Activated T-cell treated with anti-CD3 and anti-CD28 coated beads, Interleukin-2, amount 50 U/mL, for 24 hours (primary cell): ENCODE results near the gene SRL.
A peak's percentile ranks its signal among the peaks of the same experiment; 100 is the strongest.

Source experiments
- DNase-seq: peaks from one replicate; pipeline ENCODE4 v3.0.0-alpha.2; 2020
- H3K27ac Mint-ChIP-seq: 2 replicates; pipeline ENCODE4 v1.8.0; 2020; ENCODE audit warnings: mild to moderate bottlenecking, mixed read lengths
- H3K27me3 Mint-ChIP-seq: 2 replicates; pipeline ENCODE4 v1.8.0; 2020; ENCODE audit warnings: mixed read lengths
- H3K36me3 Mint-ChIP-seq: 2 replicates; pipeline ENCODE4 v1.8.0; 2020; ENCODE audit warnings: low read depth, mixed read lengths
- H3K4me1 Mint-ChIP-seq: 2 replicates; pipeline ENCODE4 v1.8.0; 2020; ENCODE audit warnings: low read depth, mixed read lengths
- H3K4me3 Mint-ChIP-seq: 2 replicates; pipeline ENCODE4 v1.8.0; 2020; ENCODE audit warnings: mild to moderate bottlenecking, moderate library complexity, mixed read lengths
- H3K9me3 Mint-ChIP-seq: 2 replicates; pipeline ENCODE4 v1.8.0; 2020; ENCODE audit warnings: mixed read lengths

The SRL gene

DNA sequence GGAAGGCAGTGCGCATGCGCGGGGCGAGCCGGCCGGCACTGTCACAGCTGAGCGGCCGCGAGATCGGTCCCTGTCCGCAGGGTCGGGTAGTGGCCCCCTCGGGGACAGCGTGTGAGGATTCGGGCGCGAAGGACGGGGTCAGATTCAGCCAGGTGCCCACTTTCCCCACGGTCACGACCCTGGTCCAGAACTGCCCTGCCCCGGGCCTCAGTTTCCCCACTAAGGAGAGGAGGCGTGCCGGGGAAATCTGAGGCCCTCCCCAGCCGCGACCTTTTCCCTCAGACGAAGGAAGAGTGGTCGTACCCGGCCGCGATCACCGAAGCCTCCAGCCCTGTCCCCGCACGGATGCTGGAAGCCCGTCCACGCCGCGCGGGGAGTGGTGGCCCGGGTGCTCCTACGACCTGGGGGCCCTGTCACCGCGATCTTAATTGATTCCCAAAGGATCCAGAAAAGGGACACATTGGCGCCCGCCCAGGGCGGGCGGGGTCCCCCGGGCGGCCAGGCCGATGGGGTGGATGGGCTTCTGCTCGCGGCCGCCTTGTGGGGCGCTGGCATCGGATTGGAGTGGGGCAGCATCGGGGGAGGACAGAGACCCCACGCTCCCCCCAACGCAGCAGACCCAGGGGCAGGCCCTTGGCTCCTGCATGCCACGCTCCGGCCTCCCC, 57.7 kb downstream of the SRL start:
- H3K9me3 Mint-ChIP-seq: no peaks in the 10 kb centered on the region
- H3K36me3 Mint-ChIP-seq: no peaks in the 10 kb centered on the region
- H3K27ac Mint-ChIP-seq: peak overlapping the region; percentile 89
- DNase-seq: no peak
- peaks cover 10% of the 10 kb centered on the region for H3K4me1 Mint-ChIP-seq
- H3K4me3 Mint-ChIP-seq: peak overlapping the region; percentile 80
- H3K27me3 Mint-ChIP-seq: peaks cover 5% of the 10 kb centered on the region

- peak; percentile 96 for DNase-seq
- H3K9me3 Mint-ChIP-seq: no peaks in the 10 kb centered on the region
- H3K27me3 Mint-ChIP-seq: peaks cover 5% of the 10 kb centered on the region
Observed at GRCh38 chr16:4183237-4184037, 58.4 kb downstream of the SRL start.

DNA sequence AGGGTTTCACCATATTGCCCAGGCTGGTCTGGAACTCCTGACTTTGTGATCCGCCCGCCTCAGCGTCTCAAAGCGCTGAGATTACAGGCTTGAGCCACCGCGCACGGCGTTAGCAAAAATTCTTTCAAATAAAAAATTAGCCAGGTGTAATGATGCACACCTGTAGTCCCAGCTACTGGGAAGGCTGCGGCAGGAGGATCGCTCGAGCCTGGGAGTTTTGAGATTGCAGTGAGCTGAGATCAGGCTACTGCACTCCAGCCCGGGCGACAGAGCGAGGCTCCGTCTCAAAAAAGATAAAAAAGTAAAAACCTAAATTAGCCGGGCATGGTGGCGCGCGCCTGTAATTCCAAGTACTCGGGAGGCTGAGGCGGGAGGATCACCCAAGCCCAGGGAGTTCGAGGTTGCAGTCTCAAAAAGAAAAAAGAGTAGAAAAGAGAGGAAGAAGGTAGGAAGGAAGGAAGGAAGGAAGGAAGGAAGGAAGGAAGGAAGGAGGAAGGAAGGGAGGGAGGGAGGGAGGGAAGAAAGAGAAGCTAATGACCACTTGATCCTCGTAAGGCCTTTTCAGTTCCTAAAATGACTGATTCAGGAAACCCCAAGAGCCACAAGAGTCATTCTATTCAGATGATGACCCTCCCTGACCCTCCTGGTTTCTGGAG, 59.2 kb downstream of the SRL start:
- H3K36me3 Mint-ChIP-seq: no peaks in the 10 kb centered on the region
- no peaks in the 10 kb centered on the region for H3K9me3 Mint-ChIP-seq
- no peak for DNase-seq
- peak overlapping the region; percentile 87 for H3K27ac Mint-ChIP-seq
- peaks cover 10% of the 10 kb centered on the region for H3K4me1 Mint-ChIP-seq
- peak overlapping the region; percentile 80 for H3K4me3 Mint-ChIP-seq
- H3K27me3 Mint-ChIP-seq: peaks cover 5% of the 10 kb centered on the region

More at GRCh38 chr16:4183237-4184037, 58.4 kb downstream of the SRL start:
- Mint-ChIP-seq H3K4me3 (peak overlapping the region; percentile 80), H3K36me3 (no peaks in the 10 kb centered on the region), H3K4me1 (peaks cover 10% of the 10 kb centered on the region), H3K27ac (peak overlapping the region; percentile 87)

- Mint-ChIP-seq H3K4me1 (peaks cover 12% of the 10 kb centered on the region), H3K36me3 (no peaks in the 10 kb centered on the region), H3K4me3 (no peak overlapping the region), H3K9me3 (no peaks in the 10 kb centered on the region), H3K27ac (no peak overlapping the region), H3K27me3 (peaks cover 3% of the 10 kb centered on the region)
- no peak for DNase-seq
Observed at GRCh38 chr16:4180511-4180910, 61.4 kb downstream of the SRL start.

GRCh38 chr16:4179763-4180260, 62.1 kb downstream of the SRL start:
- Mint-ChIP-seq H3K27ac (no peak overlapping the region), H3K4me3 (no peak overlapping the region), H3K36me3 (no peaks in the 10 kb centered on the region), H3K4me1 (peaks cover 12% of the 10 kb centered on the region), H3K27me3 (peaks cover 2% of the 10 kb centered on the region), H3K9me3 (no peaks in the 10 kb centered on the region)
- no peak for DNase-seq

DNA sequence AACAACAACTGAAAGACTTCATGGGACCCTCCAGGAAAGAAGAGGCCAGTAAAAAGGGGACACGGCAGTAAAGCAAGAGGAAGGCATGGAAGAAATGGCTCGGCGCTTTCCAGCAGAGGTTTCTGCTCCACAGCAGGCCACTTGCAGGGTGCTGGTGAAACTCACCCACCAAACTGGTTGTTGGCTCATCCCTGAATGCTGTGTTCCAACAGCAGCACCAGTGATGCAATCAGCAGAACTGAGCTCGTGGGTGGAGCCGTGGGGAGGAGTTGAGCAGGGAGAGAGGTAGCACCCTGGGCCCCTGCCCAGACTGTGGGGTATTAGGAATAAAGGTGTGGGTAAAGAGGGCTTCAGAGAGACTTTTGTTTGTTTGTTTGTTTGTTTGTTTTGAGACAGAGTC, 62.9 kb downstream of the SRL start:
- DNase-seq: no peak
- H3K4me3 Mint-ChIP-seq: no peak overlapping the region

GRCh38 chr16:4178468-4179010, 63.3 kb downstream of the SRL start:
- no peaks in the 10 kb centered on the region for H3K36me3 Mint-ChIP-seq
- H3K4me1 Mint-ChIP-seq: peaks cover 9% of the 10 kb centered on the region
- no peak for DNase-seq
- no peaks in the 10 kb centered on the region for H3K9me3 Mint-ChIP-seq
- no peaks in the 10 kb centered on the region for H3K27me3 Mint-ChIP-seq
- no peak overlapping the region for H3K27ac Mint-ChIP-seq
- H3K4me3 Mint-ChIP-seq: no peak overlapping the region

More for the DNA sequence above, 62.9 kb downstream of the SRL start:
- no peaks in the 10 kb centered on the region for H3K36me3 Mint-ChIP-seq
- no peak overlapping the region for H3K27ac Mint-ChIP-seq
- H3K27me3 Mint-ChIP-seq: no peaks in the 10 kb centered on the region
- no peaks in the 10 kb centered on the region for H3K9me3 Mint-ChIP-seq
- peaks cover 8% of the 10 kb centered on the region for H3K4me1 Mint-ChIP-seq

GRCh38 chr16:4176906-4177417, 64.9 kb downstream of the SRL start:
- no peaks in the 10 kb centered on the region for H3K9me3 Mint-ChIP-seq

DNA sequence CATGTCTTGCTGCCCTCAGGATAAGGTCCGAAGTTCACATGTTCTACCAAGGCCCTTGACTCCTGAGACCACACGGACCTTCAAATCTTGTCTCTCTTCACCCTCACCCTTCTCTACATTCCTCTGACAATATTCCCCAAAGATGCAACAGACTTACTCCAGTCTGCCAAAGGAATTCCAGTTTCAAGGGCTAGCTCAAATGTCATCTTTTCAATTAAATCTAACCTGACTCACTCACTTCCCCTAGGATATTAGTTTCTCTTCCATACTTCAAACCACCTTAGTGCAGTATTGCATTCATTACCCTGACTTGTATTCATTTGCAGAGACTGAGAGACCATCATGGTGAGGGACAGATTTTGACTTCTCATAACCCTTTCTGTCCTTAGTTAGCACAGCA, 66.0 kb downstream of the SRL start:
- no peak overlapping the region for H3K4me3 Mint-ChIP-seq
- peaks cover 8% of the 10 kb centered on the region for H3K4me1 Mint-ChIP-seq
- no peaks in the 10 kb centered on the region for H3K9me3 Mint-ChIP-seq
- H3K27ac Mint-ChIP-seq: no peak overlapping the region
- no peaks in the 10 kb centered on the region for H3K27me3 Mint-ChIP-seq
- no peaks in the 10 kb centered on the region for H3K36me3 Mint-ChIP-seq
- DNase-seq: no peak

More at GRCh38 chr16:4176906-4177417, 64.9 kb downstream of the SRL start:
- no peak overlapping the region for H3K4me3 Mint-ChIP-seq
- H3K4me1 Mint-ChIP-seq: peaks cover 8% of the 10 kb centered on the region
- DNase-seq: no peak
- peak overlapping the region; percentile 11 for H3K27ac Mint-ChIP-seq
- no peaks in the 10 kb centered on the region for H3K27me3 Mint-ChIP-seq
- H3K36me3 Mint-ChIP-seq: no peaks in the 10 kb centered on the region

DNA sequence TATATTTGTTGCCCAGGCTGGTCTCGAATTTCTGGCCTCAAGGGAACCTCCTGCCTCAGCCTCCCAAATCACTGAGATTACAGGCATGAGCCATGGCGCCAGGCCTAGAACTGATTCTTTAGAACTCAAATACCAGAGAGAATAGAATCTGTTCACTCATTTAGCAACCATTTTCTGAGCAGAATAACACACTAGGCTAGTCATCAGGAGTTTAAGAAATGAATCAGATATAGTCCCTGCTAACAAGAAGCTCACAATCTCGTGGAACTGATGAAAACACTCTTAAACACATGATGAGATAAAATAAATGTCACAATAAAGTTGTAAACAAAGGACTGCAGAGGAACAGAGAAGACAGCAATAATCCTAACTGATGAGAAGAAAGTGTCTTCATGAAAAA, 69.8 kb downstream of the SRL start:
- Mint-ChIP-seq H3K4me1 (peaks cover 6% of the 10 kb centered on the region), H3K36me3 (no peaks in the 10 kb centered on the region), H3K9me3 (no peaks in the 10 kb centered on the region), H3K27ac (peak overlapping the region; percentile 20), H3K27me3 (no peaks in the 10 kb centered on the region), H3K4me3 (no peak overlapping the region)
- DNase-seq: no peak

DNA sequence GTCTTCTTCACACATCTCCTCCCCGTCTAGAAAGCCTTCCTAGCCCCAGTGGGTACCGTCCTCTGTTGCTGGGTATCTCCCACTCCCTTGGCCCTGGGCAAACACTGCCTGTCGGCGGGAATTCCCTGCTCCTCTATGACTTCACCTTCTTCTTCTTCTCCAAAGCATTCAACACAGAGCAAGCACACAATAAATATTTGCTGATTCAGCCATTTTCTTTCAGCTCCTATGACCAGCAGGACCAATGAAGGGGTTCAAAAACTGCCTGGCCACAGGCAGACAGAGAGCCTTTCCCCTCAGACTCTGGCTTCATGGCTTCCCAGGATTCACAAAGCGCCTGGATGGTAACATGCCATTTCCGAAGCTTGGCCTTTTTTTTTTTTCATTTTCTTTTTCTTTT, 72.5 kb downstream of the SRL start:
- H3K4me1 Mint-ChIP-seq: peaks cover 6% of the 10 kb centered on the region
- H3K36me3 Mint-ChIP-seq: no peaks in the 10 kb centered on the region
- no peak overlapping the region for H3K4me3 Mint-ChIP-seq
- no peaks in the 10 kb centered on the region for H3K27me3 Mint-ChIP-seq
- no peak overlapping the region for H3K27ac Mint-ChIP-seq
- no peak for DNase-seq
- no peaks in the 10 kb centered on the region for H3K9me3 Mint-ChIP-seq

DNA sequence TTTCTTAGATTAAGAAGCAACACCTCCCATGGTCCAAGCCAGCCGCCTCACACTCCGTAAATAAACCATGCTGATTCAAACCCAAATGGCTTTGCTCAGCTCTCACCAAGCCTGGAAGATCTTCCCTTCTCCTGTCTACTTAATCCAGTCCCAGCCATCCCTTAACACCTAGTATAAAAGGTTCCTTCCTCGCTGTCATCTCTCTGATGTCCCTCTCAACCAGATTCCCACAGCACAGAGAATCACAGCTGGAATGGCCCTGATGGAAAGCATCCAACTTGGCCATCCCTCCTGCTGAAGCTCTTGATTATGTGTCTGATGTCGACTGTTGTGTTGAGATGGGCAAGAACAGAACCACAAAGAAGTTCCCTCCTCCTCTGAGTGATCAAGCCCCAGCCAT, 75.1 kb downstream of the SRL start:
- Mint-ChIP-seq H3K4me1 (no peaks in the 10 kb centered on the region), H3K27me3 (no peaks in the 10 kb centered on the region)

DNA sequence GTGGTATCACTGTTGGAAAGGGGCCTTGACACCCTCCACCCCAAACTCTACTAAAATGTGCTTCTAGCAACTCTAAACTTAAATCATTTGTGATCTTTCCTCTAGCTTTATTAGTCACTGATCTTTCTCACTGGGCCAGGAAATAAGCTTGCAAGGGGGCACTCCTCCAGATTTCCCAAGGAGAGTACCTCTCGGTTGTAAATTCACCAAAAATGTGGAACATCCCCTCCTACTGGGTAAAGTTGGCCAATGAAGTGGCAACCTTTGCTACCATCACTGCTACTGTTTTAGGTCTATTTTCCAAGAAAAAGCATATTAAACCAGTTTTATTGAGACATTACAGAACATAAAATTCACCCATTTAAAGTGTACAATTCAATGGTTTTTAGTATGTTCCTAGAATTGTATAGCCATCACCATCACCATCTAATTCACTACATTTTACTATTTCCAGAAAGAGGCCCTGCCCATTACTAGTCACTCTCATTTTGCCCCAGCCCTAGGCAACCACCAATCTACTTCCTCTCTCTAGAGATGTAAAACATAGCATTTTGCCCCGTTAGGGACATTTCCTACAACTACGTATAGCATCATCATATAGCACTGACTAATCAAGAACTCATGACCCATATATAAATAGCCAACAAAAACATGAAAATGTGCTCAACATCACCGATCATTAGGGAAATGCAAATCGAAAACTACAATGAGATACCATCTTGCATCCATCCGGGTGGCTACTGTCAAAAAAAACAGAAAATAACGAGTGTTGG, 81.0 kb downstream of the SRL start:
- Mint-ChIP-seq H3K4me1 (peaks cover 8% of the 10 kb centered on the region), H3K36me3 (no peaks in the 10 kb centered on the region), H3K4me3 (no peak overlapping the region), H3K9me3 (no peaks in the 10 kb centered on the region), H3K27me3 (no peaks in the 10 kb centered on the region), H3K27ac (peak overlapping the region; percentile 31)
- DNase-seq: no peak

More for the DNA sequence above, 75.1 kb downstream of the SRL start:
- Mint-ChIP-seq H3K36me3 (no peaks in the 10 kb centered on the region), H3K4me3 (no peak overlapping the region), H3K9me3 (no peaks in the 10 kb centered on the region), H3K27ac (no peak overlapping the region)
- no peak for DNase-seq

- peaks cover 8% of the 10 kb centered on the region for H3K4me1 Mint-ChIP-seq
- no peaks in the 10 kb centered on the region for H3K9me3 Mint-ChIP-seq
- H3K4me3 Mint-ChIP-seq: no peak overlapping the region
- H3K36me3 Mint-ChIP-seq: no peaks in the 10 kb centered on the region
- H3K27ac Mint-ChIP-seq: no peak overlapping the region
- DNase-seq: no peak
- no peaks in the 10 kb centered on the region for H3K27me3 Mint-ChIP-seq
Observed at GRCh38 chr16:4159726-4160125, 82.2 kb downstream of the SRL start.
